T-helper 2 cell (primary cell): ENCODE results near the gene ZSCAN30.
"Not testable (repeated sequence)": the region's sequence is repeated elsewhere in the genome, so short reads cannot be mapped to it uniquely, and the experiment has no call there.

Experiments used
- DNase-seq, 5 experiments: peaks; one replicate each; pipeline versions ENCODE4 v3.0.0 to v3.0.0-alpha.2; 2012 to 2022

The ZSCAN30 gene

GRCh38 chr18:35231052-35231451 is 59.0 kb downstream of the ZSCAN30 start:
- peak; percentile 37 to 76 (median 67) for DNase-seq

GRCh38 chr18:35227254-35227653 is 62.8 kb downstream of the ZSCAN30 start:
- DNase-seq, result peak in 1 of 5 experiments; percentile 37

DNA sequence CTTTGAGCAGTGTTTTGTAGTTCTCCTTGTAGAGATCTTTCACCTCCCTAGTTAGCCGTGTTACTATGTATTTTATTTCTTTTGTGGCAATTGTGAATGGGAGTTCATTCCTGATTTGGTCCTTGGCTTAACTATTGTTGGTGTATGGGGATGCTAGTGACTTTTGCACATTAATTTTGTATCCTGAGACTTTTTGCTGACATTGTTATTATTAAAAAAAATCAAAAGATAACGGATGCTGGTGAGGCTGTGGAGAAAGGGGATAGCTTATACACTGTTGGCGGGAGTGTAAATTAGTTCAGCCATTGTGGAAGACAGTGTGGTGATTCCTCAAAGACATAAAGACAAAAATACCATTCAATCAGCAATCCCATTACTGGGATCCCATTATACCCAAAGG is 66.2 kb downstream of the ZSCAN30 start:
- no peak for DNase-seq

- DNase-seq, result no peak
These were observed 69.6 kb downstream of the ZSCAN30 start for GRCh38 chr18:35220424-35220823.

DNA sequence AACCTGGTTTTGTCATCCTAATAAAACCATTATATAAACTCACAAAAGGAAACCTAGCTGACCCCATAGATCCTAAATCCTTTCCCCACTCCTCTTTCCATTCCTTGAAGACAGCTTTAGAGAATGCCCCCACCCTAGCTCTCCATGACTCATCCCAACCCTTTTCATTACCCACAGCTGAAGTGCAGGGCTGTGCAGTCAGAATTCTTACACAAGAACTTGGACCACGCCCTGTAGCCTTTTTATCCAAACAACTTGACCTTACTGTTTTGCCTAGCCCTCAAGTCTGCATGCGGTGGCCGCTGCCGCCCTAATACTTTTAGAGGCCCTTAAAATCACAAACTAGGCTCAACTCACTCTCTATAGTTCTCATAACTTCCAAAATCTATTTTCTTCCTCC is 70.7 kb downstream of the ZSCAN30 start:
- DNase-seq, result not testable (repeated sequence)

DNA sequence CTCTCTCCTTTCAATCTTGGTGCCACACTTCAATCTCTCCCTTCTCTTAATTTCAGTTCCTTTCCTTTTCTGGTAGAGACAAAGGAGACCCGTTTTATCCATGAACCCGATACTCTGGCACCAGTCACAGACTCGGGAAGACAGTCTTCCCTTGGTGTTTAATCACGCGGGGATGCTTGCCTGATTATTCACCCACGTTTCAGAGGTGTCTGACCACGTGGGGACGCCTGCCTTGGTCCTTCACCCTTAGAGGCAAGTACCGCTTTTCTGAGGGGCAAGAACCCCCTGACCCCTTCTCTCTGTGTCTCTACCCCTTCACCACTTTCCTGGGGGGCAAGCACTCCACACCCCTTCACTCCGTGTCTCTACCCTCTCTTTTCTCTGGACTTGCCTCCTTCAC is 73.4 kb downstream of the ZSCAN30 start:
- not testable (repeated sequence) for DNase-seq

DNA sequence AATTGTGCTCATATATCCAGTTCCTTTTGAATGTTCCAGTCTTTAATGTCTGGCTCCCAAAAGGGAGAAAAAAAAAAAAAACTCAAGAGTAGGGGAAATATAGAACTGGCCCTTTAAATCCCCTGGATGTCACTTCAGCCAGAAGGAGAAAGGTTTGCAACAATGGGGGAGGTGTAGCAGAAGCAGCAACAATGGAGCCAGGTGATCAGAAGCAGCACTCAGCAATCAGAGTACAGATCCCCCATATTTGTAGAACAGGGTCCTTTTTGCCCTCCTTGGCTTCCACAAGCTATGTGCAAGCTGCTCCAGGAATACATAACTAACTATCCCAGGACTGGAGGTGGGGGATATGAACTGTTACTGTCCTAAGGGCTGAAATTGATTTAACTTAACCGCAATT is 75.0 kb downstream of the ZSCAN30 start:
- no peak for DNase-seq

DNA sequence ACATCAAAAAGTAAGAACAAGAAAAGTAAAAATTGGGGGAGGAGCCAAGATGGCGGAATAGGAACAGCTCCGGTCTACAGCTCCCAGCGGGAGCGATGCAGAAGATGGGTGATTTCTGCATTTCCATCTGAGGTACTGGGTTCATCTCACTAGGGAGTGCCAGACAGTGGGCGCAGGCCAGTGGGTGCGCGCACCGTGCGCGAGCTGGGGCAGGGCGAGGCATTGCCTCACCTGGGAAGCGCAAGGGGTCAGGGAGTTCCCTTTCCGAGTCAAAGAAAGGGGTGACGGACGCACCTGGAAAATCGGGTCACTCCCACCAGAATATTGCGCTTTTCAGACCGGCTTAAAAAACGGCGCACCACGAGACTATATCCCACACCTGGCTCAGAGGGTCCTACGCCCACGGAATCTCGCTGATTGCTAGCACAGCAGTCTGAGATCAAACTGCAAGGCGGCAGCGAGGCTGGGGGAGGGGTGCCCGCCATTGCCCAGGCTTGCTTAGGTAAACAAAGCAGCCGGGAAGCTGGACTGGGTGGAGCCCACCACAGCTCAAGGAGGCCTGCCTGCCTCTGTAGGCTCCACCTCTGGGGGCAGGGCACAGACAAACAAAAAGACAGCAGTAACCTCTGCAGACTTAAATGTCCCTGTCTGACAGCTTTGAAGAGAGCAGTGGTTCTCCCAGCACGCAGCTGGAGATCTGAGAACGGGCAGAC is 84.1 kb downstream of the ZSCAN30 start:
- DNase-seq, result not testable (repeated sequence)

- DNase-seq, result no peak
These were observed 84.8 kb downstream of the ZSCAN30 start for GRCh38 chr18:35205199-35205712.

- DNase-seq, result no peak
These were observed 87.0 kb downstream of the ZSCAN30 start for GRCh38 chr18:35203067-35203466.

- DNase-seq, result no peak
These were observed 88.6 kb downstream of the ZSCAN30 start for GRCh38 chr18:35201256-35201931.
